ENCODE data around the gene MPND. TPM values are rescaled to one million over a fixed set of nuclear protein-coding genes. Genes with fewer than 3 reads are reported as not detected.

The MPND gene
- total RNA-seq, 1 donor from 2014 or later, result 25.2 TPM

DNA sequence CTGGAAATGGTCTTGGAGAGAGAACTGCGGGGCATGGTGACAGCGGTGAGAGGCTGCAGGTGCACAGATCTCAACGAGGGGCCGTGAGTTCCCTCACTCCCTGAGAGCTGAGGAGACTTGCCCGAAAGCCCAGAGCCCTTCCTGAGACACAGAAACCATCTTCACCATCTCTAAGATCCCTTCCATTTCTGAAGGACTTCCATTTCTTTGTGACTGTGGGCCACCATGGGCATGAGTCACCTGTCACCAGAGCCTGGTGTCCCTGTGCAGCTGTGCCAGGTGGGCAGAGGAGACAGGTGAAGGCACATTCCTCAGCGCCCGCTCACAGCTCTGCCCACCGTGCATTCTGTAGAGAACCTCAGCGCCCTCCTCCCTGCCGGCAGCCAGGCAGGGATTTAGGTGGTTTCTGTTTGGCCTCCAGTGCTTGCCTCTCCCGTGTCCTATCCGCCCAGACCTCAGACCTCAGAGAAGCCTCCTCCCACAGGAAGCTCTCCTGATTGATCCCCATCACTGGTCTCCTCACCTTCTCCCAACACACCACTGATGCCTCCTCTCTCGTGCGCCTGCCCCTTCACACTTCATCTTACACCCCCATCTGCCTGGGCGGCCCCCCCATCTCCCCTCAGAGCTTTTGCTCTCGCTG is 32.8 kb downstream of the MPND start:
- POLR2A ChIA-PET, result interaction anchor here (0.7 to 1.7 kb wide), 7 partner anchors 13 to 752 kb away, joined by 3 to 7 read pairs (median 4); partner anchors contain the start of genes MPND, UBXN6 and YJU2

DNA sequence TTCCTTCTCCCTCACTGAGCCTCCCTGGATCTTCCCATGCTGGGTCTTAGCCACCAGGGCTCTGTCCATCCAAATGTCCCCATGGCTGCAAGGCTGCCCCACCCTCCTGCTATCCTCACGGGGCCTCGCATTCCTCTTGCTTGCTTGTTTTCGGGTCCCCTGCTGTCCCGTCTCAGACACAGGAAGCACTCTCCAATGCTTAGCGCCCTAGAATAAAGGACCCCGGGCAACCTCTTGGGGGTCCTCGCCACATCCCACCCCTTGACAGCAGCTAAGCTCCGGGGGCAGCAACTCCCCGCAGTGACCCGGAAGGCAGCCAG is 33.3 kb downstream of the MPND start:
- Mint-ChIP-seq H3K27me3 (no peaks in the 10 kb centered on the region), H3K4me1 (peaks cover 95% of the 10 kb centered on the region), H3K9me3 (no peaks in the 10 kb centered on the region), H3K4me3 (peak overlapping the region; percentile 73), H3K27ac (peak overlapping the region; percentile 54), H3K36me3 (ENCODE audit: low read depth) (no peaks in the 10 kb centered on the region)
- CTCF ChIA-PET, result interaction anchor here (1.6 to 4.1 kb wide), 3 partner anchors 17 to 24 kb away, joined by 4 to 18 read pairs (median 6); partner anchors contain the start of gene SH3GL1
- no peak for ATAC-seq (ENCODE audit: low read depth)
- intact Hi-C loops (cut with micrococcal nuclease), result no loop called here
- TF ChIP-seq, protein P1, sequence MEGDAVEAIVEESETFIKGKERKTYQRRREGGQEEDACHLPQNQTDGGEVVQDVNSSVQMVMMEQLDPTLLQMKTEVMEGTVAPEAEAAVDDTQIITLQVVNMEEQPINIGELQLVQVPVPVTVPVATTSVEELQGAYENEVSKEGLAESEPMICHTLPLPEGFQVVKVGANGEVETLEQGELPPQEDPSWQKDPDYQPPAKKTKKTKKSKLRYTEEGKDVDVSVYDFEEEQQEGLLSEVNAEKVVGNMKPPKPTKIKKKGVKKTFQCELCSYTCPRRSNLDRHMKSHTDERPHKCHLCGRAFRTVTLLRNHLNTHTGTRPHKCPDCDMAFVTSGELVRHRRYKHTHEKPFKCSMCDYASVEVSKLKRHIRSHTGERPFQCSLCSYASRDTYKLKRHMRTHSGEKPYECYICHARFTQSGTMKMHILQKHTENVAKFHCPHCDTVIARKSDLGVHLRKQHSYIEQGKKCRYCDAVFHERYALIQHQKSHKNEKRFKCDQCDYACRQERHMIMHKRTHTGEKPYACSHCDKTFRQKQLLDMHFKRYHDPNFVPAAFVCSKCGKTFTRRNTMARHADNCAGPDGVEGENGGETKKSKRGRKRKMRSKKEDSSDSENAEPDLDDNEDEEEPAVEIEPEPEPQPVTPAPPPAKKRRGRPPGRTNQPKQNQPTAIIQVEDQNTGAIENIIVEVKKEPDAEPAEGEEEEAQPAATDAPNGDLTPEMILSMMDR (IDR thresholded peaks at IDR 0.05), result no peak
- DNase-seq, result no peak
- POLR2A ChIA-PET, result interaction anchor here (0.7 to 1.7 kb wide), 2 partner anchors 13 to 751 kb away, joined by 3 to 4 read pairs; no protein-coding TSS in a partner anchor

More for the DNA sequence above, 32.8 kb downstream of the MPND start:
- Mint-ChIP-seq H3K36me3 (ENCODE audit: low read depth) (no peaks in the 10 kb centered on the region), H3K4me3 (peak overlapping the region; percentile 73), H3K27ac (peak overlapping the region; percentile 65), H3K4me1 (peaks cover 95% of the 10 kb centered on the region), H3K27me3 (no peaks in the 10 kb centered on the region), H3K9me3 (no peaks in the 10 kb centered on the region)
- DNase-seq (no peak), ATAC-seq (ENCODE audit: low read depth) (no peak)
- TF ChIP-seq, protein P1 (IDR thresholded peaks at IDR 0.05), result no peak
- intact Hi-C loops (cut with micrococcal nuclease), result no loop called here
- CTCF ChIA-PET, result interaction anchor here (1.0 to 4.1 kb wide), 6 partner anchors 11 to 109 kb away, joined by 3 to 18 read pairs (median 4); partner anchors contain the start of gene SH3GL1

DNA sequence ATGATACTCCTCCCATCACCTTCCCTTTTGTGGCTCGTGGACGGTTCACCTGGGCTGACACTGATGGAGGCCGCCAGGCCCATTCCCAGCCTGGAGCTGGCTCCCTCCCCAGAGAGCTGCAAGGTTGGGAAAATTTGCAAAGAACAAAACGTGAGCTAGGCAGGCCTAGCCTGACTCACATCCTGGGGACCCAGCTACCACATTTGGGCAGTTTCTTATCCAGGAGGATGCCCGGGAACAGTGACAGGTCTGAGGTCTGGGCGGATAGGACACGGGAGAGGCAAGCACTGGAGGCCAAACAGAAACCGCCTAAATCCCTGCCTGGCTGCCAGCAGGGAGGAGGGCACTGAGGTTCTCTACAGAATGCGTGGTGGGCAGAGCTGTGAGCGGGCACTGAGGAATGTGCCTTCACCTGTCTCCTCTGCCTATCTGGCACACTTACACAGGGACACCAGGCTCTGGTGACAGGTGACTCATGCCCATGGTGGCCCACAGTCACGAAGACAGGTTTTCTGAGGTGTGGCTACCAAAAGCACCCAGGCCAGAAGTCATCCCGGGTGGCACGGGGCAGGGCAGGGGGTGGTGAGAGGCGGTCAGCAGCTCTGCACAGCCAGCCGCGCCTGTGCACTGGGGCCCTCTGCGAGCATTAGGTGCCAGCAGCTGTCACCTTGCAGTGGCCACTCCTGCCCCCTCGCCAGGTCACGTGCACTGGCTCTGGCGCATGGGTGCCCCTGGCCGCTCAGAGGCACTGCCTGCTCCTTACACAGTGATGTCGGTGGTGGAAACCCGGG is 33.8 kb downstream of the MPND start:
- peak overlapping the region; percentile 54 for H3K27ac Mint-ChIP-seq
- H3K9me3 Mint-ChIP-seq, result no peaks in the 10 kb centered on the region
- POLR2A ChIA-PET, result interaction anchor here (0.7 to 1.7 kb wide), 2 partner anchors 14 to 16 kb away, joined by 4 read pairs; no protein-coding TSS in a partner anchor
- peaks cover 94% of the 10 kb centered on the region for H3K4me1 Mint-ChIP-seq
- TF ChIP-seq, protein P1 (IDR thresholded peaks at IDR 0.05), result no peak
- no peaks in the 10 kb centered on the region for H3K36me3 Mint-ChIP-seq (ENCODE audit: low read depth)
- CTCF ChIA-PET, result interaction anchor here (1.6 to 4.1 kb wide), 2 partner anchors 20 to 24 kb away, joined by 4 to 18 read pairs; partner anchors contain the start of gene SH3GL1
- no peak for ATAC-seq (ENCODE audit: low read depth)
- DNase-seq, result no peak
- H3K4me3 Mint-ChIP-seq, result no peak overlapping the region
- H3K27me3 Mint-ChIP-seq, result no peaks in the 10 kb centered on the region
- intact Hi-C loops (cut with micrococcal nuclease), result no loop called here

DNA sequence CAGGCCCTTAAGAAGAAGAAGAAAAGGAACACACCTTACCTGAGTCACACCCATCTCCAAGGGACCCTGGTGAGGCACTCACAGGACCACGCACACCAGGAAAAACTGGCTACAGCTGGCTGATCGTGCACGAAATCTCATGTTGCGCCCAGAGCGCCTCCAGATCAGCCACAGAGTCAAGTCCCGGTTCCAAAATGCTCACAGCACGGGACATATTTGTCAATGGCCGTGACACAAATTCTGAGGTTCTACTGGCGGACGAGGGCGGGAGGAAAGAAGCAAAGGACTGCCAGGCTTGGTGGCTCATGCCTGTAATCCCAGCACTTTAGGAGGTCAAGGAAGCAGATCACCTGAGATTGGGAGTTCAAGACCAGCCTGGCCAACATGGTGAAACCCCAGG is 35.5 kb downstream of the MPND start:
- POLR2A ChIA-PET, result interaction anchor here (1.0 to 1.2 kb wide), 2 partner anchors 9 to 11 kb away, joined by 3 to 4 read pairs; no protein-coding TSS in a partner anchor
- CTCF ChIA-PET, result interaction anchor here (1.3 kb wide), 1 partner anchor 23 kb away, joined by 3 read pairs; the partner anchor contains the start of gene CHAF1A
- DNase-seq (no peak), ATAC-seq (ENCODE audit: low read depth) (no peak)
- no peaks in the 10 kb centered on the region for H3K9me3 Mint-ChIP-seq
- intact Hi-C loops (cut with micrococcal nuclease), result loop anchor here (1.0 kb wide), 2 partner anchors 10 to 21 kb away; partner anchors contain the start of gene SH3GL1
- peak overlapping the region; percentile 83 for H3K27ac Mint-ChIP-seq
- peaks cover 85% of the 10 kb centered on the region for H3K4me1 Mint-ChIP-seq
- peak overlapping the region; percentile 77 for H3K4me3 Mint-ChIP-seq
- TF ChIP-seq, protein P1 (IDR thresholded peaks at IDR 0.05), result no peak
- H3K27me3 Mint-ChIP-seq, result no peaks in the 10 kb centered on the region
- peaks cover 5% of the 10 kb centered on the region for H3K36me3 Mint-ChIP-seq (ENCODE audit: low read depth)

Data from activated B cell treated with CpG ODN at 0.5 μM for 24 hours (primary cell).